ENCODE data around the gene TRAPPC8. TPM values are rescaled to one million over a fixed set of nuclear protein-coding genes. Genes with fewer than 3 reads are reported as not detected.

The TRAPPC8 gene
- total RNA-seq, 4 donors from 2014 or later = 36.5 to 49.4 (median 45.1) TPM

DNA sequence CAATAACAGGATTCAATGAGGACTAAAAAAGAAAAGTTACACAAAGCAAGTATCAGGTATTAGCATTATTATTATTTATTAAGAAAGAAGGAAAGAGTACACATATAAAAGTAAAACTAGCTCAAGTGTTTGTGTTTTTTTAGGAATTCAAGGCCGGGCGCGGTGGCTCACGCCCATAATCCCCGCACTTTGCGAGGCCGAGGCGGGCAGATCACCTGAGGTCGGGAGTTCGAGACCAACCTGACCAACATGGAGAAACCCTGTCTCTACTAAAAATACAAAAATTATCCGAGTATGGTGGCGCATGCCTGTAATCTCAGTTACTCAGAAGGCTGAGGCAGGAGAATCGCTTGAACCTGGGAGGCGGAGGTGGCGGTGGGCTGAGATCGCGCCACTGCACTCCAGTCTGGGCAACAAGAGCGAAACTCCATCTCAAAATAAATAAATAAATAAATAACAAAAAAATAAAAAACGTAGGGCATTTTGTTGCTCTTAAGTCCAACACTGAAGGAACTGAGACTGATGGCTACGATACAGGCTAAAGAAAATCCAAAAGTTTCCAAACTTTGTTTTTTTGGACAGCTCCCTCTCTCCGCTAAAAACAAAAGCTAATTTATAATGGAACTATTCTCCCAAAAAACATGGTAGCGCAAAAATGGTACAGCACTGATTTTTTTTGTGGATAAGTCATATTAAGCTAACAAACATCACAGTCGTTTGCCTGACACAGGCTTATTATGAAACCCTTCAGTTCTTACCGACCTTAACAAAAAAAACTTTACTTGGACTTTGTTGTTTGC is 1.7 kb downstream of the TRAPPC8 start:
- TF ChIP-seq, protein P1, sequence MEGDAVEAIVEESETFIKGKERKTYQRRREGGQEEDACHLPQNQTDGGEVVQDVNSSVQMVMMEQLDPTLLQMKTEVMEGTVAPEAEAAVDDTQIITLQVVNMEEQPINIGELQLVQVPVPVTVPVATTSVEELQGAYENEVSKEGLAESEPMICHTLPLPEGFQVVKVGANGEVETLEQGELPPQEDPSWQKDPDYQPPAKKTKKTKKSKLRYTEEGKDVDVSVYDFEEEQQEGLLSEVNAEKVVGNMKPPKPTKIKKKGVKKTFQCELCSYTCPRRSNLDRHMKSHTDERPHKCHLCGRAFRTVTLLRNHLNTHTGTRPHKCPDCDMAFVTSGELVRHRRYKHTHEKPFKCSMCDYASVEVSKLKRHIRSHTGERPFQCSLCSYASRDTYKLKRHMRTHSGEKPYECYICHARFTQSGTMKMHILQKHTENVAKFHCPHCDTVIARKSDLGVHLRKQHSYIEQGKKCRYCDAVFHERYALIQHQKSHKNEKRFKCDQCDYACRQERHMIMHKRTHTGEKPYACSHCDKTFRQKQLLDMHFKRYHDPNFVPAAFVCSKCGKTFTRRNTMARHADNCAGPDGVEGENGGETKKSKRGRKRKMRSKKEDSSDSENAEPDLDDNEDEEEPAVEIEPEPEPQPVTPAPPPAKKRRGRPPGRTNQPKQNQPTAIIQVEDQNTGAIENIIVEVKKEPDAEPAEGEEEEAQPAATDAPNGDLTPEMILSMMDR (IDR thresholded peaks at IDR 0.05; ENCODE audit: low read depth) = no peak

GRCh38 chr18:31931886-31932240 is 11.1 kb downstream of the TRAPPC8 start:
- TF ChIP-seq, protein P1 (IDR thresholded peaks at IDR 0.05; ENCODE audit: low read depth) = no peak

DNA sequence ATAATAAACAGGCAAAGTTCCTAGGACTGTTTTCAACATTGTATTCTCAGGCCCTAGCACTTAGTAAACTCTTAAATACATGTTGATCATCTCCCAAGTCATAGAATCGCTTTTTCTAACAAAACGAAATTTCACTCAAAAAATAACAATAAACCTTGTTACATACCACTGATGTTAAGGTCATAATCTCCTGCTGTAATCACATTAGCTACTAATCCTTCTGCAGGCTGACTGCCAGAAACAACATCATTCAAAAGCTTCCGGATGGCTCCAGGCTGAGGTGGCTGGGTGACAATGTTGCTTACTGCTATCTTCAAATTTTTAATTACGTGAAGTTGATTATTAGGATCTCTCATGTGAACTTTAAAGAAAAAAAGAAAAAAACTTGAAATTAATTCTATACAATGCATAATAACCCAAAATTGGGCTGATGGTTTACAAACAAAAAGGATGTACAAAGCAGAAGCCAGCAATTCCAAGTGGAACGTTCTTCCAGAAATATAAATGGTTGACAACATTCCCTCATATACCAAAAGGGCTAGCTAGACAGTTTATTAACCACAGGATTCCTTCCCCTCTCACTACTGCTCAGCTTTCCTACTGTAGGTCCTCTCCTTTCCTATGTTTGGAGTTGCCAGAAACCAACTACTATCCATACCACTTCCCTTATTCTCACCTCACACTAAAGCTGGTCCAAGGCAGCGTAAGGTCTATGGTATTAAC is 11.6 kb downstream of the TRAPPC8 start:
- TF ChIP-seq, protein P1 (IDR thresholded peaks at IDR 0.05; ENCODE audit: low read depth) = no peak

- TF ChIP-seq, protein P1 (IDR thresholded peaks at IDR 0.05; ENCODE audit: low read depth) = no peak
Measured at GRCh38 chr18:31929273-31929672, 13.7 kb downstream of the TRAPPC8 start.

GRCh38 chr18:31920277-31920676 is 22.7 kb downstream of the TRAPPC8 start:
- TF ChIP-seq, protein P1 (IDR thresholded peaks at IDR 0.05; ENCODE audit: low read depth) = no peak

- TF ChIP-seq, protein P1 (IDR thresholded peaks at IDR 0.05; ENCODE audit: low read depth) = no peak
Measured at GRCh38 chr18:31918733-31919132, 24.2 kb downstream of the TRAPPC8 start.

DNA sequence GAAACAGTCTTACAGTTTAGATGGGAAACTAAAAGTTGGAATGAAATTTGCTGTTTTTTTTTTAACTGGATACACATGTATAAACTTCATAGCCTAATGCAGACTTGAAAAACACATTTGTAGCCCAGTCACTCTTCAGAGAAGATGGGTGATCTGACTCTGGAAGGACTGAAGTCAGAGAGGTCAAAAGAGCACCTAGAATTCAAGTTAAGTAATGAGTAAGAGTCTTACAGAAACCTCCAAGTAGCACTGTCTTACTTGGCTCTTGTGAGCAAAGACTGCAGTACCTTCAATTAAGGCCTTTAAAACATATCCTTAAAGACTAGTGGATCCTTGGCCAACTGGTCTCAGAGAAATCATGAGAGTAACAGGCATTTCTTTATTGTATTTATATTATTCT is 41.9 kb downstream of the TRAPPC8 start:
- TF ChIP-seq, protein P1 (IDR thresholded peaks at IDR 0.05; ENCODE audit: low read depth) = no peak
